Measurements from ENCODE around the gene MIEN1.
"Not testable (repeated sequence)": the region's sequence is repeated elsewhere in the genome, so short reads cannot be mapped to it uniquely, and the experiment has no call there.

MIEN1 gene

DNA sequence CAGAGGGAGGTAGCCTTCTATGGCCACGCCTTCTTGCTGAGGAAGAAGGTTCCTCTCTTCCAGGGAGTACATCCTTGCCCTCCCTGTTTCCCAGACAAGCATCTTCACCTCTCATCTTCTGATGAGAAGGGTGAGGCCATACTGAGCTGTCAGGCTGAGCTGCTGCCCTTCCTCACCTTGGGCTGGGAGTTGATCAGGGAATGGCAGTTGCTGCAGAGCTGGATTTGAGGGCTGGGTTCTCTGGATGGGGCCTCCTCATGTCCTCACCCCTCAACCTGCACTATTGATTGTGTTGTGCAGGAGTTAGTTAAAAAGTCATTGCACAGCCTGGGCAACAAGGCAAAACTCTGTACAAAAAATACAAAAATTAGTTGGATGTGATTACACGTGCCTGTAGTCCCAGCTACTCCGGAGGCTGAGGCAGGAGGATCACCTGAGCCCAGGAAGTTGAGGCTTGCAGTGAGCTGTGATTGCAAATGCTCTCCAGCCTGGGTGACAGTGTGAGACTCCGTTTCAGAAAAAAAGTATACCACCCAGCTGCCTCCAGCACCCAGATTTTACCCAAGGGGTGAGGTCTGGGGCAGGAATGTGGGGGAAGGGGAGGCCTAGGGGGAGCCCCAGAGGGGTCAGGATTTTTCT is 28.4 kb downstream of the MIEN1 start:
- TF ChIP-seq, protein P1, sequence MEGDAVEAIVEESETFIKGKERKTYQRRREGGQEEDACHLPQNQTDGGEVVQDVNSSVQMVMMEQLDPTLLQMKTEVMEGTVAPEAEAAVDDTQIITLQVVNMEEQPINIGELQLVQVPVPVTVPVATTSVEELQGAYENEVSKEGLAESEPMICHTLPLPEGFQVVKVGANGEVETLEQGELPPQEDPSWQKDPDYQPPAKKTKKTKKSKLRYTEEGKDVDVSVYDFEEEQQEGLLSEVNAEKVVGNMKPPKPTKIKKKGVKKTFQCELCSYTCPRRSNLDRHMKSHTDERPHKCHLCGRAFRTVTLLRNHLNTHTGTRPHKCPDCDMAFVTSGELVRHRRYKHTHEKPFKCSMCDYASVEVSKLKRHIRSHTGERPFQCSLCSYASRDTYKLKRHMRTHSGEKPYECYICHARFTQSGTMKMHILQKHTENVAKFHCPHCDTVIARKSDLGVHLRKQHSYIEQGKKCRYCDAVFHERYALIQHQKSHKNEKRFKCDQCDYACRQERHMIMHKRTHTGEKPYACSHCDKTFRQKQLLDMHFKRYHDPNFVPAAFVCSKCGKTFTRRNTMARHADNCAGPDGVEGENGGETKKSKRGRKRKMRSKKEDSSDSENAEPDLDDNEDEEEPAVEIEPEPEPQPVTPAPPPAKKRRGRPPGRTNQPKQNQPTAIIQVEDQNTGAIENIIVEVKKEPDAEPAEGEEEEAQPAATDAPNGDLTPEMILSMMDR (IDR thresholded peaks at IDR 0.05; ENCODE audit: low read depth, low read length) = no peak
- TF ChIP-seq EZH2phosphoT487 (IDR thresholded peaks at IDR 0.05; ENCODE audit: low read depth) = no peak
- no peaks in the 10 kb centered on the region for H3K27me3 ChIP-seq (ENCODE audit: low read depth, low read length)
- no peaks in the 10 kb centered on the region for H3K36me3 ChIP-seq (replicated peaks; ENCODE audit: low read depth, low read length)
- no peak overlapping the region for H3K9ac ChIP-seq (ENCODE audit: low read length)
- no peak overlapping the region for H2AFZ ChIP-seq (ENCODE audit: low read depth, low read length)
- no peak overlapping the region for H3K27ac ChIP-seq (ENCODE audit: low read length)
- no peak overlapping the region for H3K4me2 ChIP-seq (ENCODE audit: low read length)
- no peaks in the 10 kb centered on the region for H4K20me1 ChIP-seq (ENCODE audit: insufficient read depth, low read length)
- no peak overlapping the region for H3K4me3 ChIP-seq (ENCODE audit: low read length)
- H3K9me3 ChIP-seq (ENCODE audit: insufficient read depth, low read length) = no peaks in the 10 kb centered on the region
- H3K79me2 ChIP-seq (ENCODE audit: low read length) = no peaks in the 10 kb centered on the region
- peaks cover 9% of the 10 kb centered on the region for H3K4me1 ChIP-seq (ENCODE audit: low read length)

DNA sequence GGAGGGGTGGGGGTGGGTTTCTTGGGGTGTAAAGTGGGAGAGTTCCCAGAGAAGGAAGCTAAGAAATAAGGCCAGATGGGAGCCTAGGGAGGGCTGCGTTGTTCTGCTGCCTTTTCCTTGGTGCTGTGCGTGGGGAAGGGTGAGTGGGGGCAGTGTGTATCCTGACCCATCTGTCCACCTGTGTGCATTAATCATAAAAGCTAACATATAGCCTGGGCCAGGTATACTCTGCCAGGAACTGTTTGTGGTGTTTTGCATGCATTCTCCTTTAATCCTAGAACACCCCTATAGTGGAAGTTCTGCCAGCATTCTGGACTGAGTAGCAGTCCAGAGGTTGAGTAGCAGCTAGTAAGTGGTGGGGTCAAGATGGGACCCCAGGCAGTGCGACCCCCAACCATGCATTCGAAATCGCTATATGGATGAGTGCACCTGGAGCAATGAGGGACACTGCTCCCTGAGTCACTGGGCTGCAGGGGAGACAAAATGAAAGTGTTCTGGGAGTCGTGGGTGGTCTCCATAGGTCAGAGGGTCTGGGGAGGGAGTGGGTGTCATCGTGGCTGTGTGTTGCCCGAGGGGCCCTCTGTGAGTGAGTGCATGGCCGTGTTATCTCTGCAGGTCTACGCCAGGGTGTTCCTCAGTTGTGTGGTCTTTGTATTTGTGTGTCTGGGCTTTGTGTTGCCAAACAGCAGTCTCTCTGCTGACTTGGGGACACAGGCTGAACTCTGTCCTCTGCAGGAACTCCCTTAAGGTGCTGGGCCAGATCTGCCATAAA is 29.1 kb downstream of the MIEN1 start:
- no peak for TF ChIP-seq EZH2phosphoT487 (IDR thresholded peaks at IDR 0.05; ENCODE audit: low read depth)
- TF ChIP-seq, protein P1 (IDR thresholded peaks at IDR 0.05; ENCODE audit: low read depth, low read length) = no peak
- Histone ChIP-seq H3K9me3 (ENCODE audit: insufficient read depth, low read length) (no peaks in the 10 kb centered on the region), H3K4me3 (ENCODE audit: low read length) (no peak overlapping the region), H4K20me1 (ENCODE audit: insufficient read depth, low read length) (no peaks in the 10 kb centered on the region), H3K9ac (ENCODE audit: low read length) (no peak overlapping the region), H3K4me1 (ENCODE audit: low read length) (peaks cover 9% of the 10 kb centered on the region), H3K27ac (ENCODE audit: low read length) (no peak overlapping the region), H3K79me2 (ENCODE audit: low read length) (no peaks in the 10 kb centered on the region), H2AFZ (ENCODE audit: low read depth, low read length) (no peak overlapping the region), H3K36me3 (replicated peaks; ENCODE audit: low read depth, low read length) (no peaks in the 10 kb centered on the region), H3K27me3 (ENCODE audit: low read depth, low read length) (no peaks in the 10 kb centered on the region), H3K4me2 (ENCODE audit: low read length) (no peak overlapping the region)

DNA sequence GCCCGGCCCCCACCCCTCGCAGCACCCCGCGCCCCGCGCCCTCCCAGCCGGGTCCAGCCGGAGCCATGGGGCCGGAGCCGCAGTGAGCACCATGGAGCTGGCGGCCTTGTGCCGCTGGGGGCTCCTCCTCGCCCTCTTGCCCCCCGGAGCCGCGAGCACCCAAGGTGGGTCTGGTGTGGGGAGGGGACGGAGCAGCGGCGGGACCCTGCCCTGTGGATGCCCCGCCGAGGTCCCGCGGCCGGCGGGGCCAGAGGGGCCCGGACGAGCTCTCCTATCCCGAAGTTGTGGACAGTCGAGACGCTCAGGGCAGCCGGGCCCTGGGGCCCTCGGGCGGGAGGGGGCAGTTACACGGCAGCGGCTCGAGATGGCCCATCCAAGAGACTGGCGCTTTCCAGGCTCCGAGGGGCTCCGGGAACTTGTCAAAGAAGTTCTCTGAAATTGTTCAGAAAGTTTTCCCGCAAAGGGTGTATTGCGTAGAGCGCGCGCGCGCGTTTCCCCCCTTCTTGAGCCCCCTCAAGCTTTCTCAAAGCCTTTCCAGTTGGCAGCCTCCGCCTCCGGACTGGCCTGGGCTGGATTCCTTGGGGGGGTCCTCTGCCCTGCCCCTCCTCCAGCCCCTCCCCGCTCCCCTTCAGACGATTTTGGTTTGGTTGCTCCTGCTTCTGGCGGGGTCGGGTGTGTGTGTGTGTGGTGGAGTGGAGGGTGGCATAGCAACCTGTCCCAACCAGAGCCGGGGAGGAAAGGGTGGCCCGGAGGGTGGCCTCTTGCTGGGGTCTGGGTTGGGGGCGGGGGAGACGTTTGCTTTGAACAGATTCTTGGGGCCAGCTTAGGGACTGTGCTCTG is 30.0 kb downstream of the MIEN1 start:
- H3K79me2 ChIP-seq (ENCODE audit: low read length) = no peaks in the 10 kb centered on the region
- no peak overlapping the region for H3K4me3 ChIP-seq (ENCODE audit: low read length)
- H4K20me1 ChIP-seq (ENCODE audit: insufficient read depth, low read length) = no peaks in the 10 kb centered on the region
- H3K4me1 ChIP-seq (ENCODE audit: low read length) = peaks cover 9% of the 10 kb centered on the region
- H3K36me3 ChIP-seq (replicated peaks; ENCODE audit: low read depth, low read length) = no peaks in the 10 kb centered on the region
- no peaks in the 10 kb centered on the region for H3K9me3 ChIP-seq (ENCODE audit: insufficient read depth, low read length)
- TF ChIP-seq, protein P1 (IDR thresholded peaks at IDR 0.05; ENCODE audit: low read depth, low read length) = no peak
- TF ChIP-seq EZH2phosphoT487 (IDR thresholded peaks at IDR 0.05; ENCODE audit: low read depth) = no peak
- H3K4me2 ChIP-seq (ENCODE audit: low read length) = no peak overlapping the region
- no peak overlapping the region for H3K9ac ChIP-seq (ENCODE audit: low read length)
- no peaks in the 10 kb centered on the region for H3K27me3 ChIP-seq (ENCODE audit: low read depth, low read length)
- H3K27ac ChIP-seq (ENCODE audit: low read length) = no peak overlapping the region
- H2AFZ ChIP-seq (ENCODE audit: low read depth, low read length) = no peak overlapping the region

DNA sequence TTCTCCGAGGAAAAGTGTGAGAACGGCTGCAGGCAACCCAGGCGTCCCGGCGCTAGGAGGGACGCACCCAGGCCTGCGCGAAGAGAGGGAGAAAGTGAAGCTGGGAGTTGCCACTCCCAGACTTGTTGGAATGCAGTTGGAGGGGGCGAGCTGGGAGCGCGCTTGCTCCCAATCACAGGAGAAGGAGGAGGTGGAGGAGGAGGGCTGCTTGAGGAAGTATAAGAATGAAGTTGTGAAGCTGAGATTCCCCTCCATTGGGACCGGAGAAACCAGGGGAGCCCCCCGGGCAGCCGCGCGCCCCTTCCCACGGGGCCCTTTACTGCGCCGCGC is 30.5 kb downstream of the MIEN1 start, which contains the start of gene ERBB2:
Gene ERBB2 (plus strand): TSS at position 247 of the 330 bp plus-strand sequence. CDS start 175 bp downstream, outside the sequence.
- Histone ChIP-seq H3K4me3 (ENCODE audit: low read length) (no peak within 1 kb of the TSS), H3K36me3 (replicated peaks; ENCODE audit: low read depth, low read length) (no peaks in the 10 kb centered on the region), H3K4me2 (ENCODE audit: low read length) (no peak within 1 kb of the TSS), H3K9ac (ENCODE audit: low read length) (no peak within 1 kb of the TSS), H3K79me2 (ENCODE audit: low read length) (no peaks in the 10 kb centered on the region), H3K9me3 (ENCODE audit: insufficient read depth, low read length) (no peaks in the 10 kb centered on the region), H3K27ac (ENCODE audit: low read length) (no peak within 1 kb of the TSS), H3K4me1 (ENCODE audit: low read length) (peaks cover 9% of the 10 kb centered on the region), H4K20me1 (ENCODE audit: insufficient read depth, low read length) (no peaks in the 10 kb centered on the region), H2AFZ (ENCODE audit: low read depth, low read length) (no peak within 1 kb of the TSS), H3K27me3 (ENCODE audit: low read depth, low read length) (no peaks in the 10 kb centered on the region)
- TF ChIP-seq, protein P1 (IDR thresholded peaks at IDR 0.05; ENCODE audit: low read depth, low read length) = no peak
- no peak for TF ChIP-seq EZH2phosphoT487 (IDR thresholded peaks at IDR 0.05; ENCODE audit: low read depth)

DNA sequence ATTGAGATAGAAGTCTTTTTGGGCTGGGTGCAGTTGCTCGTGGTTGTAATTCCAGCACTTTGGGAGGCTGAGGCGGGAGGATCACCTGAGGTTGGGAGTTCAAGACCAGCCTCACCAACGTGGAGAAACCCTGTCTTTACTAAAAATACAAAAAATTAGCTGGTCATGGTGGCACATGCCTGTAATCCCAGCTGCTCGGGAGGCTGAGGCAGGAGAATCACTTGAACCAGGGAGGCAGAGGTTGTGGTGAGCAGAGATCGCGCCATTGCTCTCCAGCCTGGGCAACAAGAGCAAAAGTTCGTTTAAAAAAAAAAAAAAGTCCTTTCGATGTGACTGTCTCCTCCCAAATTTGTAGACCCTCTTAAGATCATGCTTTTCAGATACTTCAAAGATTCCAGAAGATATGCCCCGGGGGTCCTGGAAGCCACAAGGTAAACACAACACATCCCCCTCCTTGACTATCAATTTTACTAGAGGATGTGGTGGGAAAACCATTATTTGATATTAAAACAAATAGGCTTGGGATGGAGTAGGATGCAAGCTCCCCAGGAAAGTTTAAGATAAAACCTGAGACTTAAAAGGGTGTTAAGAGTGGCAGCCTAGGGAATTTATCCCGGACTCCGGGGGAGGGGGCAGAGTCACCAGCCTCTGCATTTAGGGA is 31.0 kb downstream of the MIEN1 start:
- H3K4me1 ChIP-seq (ENCODE audit: low read length); H3K36me3 ChIP-seq (replicated peaks; ENCODE audit: low read depth, low read length); H4K20me1 ChIP-seq (ENCODE audit: insufficient read depth, low read length); H3K9me3 ChIP-seq (ENCODE audit: insufficient read depth, low read length); H3K9ac ChIP-seq (ENCODE audit: low read length); H3K27me3 ChIP-seq (ENCODE audit: low read depth, low read length); H2AFZ ChIP-seq (ENCODE audit: low read depth, low read length); H3K4me2 ChIP-seq (ENCODE audit: low read length); H3K79me2 ChIP-seq (ENCODE audit: low read length); H3K27ac ChIP-seq (ENCODE audit: low read length); H3K4me3 ChIP-seq (ENCODE audit: low read length): not testable (repeated sequence)

Measured in OCI-LY3 (cell line).